ENCODE results near the gene EPYC. TPM values are rescaled to one million over a fixed set of nuclear protein-coding genes. Genes with fewer than 3 reads are reported as not detected.

Gene EPYC
- total RNA-seq, 4 donors from 2014 or later, result not detected

- Histone ChIP-seq H3K4me1 (peaks cover 0 to 17% (median 0%) of the 10 kb centered on the region in 4 donors), H3K27me3 (no peaks in the 10 kb centered on the region), H3K36me3 (no peaks in the 10 kb centered on the region), H3K27ac (no peak overlapping the region), H3K4me3 (no peak overlapping the region), H3K9me3 (no peaks in the 10 kb centered on the region)
- TF ChIP-seq, protein P1, sequence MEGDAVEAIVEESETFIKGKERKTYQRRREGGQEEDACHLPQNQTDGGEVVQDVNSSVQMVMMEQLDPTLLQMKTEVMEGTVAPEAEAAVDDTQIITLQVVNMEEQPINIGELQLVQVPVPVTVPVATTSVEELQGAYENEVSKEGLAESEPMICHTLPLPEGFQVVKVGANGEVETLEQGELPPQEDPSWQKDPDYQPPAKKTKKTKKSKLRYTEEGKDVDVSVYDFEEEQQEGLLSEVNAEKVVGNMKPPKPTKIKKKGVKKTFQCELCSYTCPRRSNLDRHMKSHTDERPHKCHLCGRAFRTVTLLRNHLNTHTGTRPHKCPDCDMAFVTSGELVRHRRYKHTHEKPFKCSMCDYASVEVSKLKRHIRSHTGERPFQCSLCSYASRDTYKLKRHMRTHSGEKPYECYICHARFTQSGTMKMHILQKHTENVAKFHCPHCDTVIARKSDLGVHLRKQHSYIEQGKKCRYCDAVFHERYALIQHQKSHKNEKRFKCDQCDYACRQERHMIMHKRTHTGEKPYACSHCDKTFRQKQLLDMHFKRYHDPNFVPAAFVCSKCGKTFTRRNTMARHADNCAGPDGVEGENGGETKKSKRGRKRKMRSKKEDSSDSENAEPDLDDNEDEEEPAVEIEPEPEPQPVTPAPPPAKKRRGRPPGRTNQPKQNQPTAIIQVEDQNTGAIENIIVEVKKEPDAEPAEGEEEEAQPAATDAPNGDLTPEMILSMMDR (IDR thresholded peaks at IDR 0.05), result no peak
- TF ChIP-seq EP300 (IDR thresholded peaks at IDR 0.05) (no peak), POLR2A (IDR thresholded peaks at IDR 0.05) (no peak)
- WGBS, 2 donors, result 78 to 89% methylated on average over 1 of the region's 1 CpG
- DNase-seq (ENCODE audit: low spot score in 2 of 2), result no peak
Observed at GRCh38 chr12:90977224-90977623, 27.5 kb downstream of the EPYC start.

GRCh38 chr12:90974286-90974685 is 30.5 kb downstream of the EPYC start:
- TF ChIP-seq POLR2A (IDR thresholded peaks at IDR 0.05) (no peak), EP300 (IDR thresholded peaks at IDR 0.05) (no peak)
- TF ChIP-seq, protein P1 (IDR thresholded peaks at IDR 0.05), result no peak
- no peak overlapping the region for H3K4me3 ChIP-seq
- no peak for DNase-seq (ENCODE audit: low spot score in 2 of 2)
- H3K36me3 ChIP-seq, result no peaks in the 10 kb centered on the region
- no peaks in the 10 kb centered on the region for H3K9me3 ChIP-seq
- peaks cover 0 to 9% (median 0%) of the 10 kb centered on the region in 4 donors for H3K4me1 ChIP-seq
- H3K27ac ChIP-seq, result no peak overlapping the region
- no peaks in the 10 kb centered on the region for H3K27me3 ChIP-seq

DNA sequence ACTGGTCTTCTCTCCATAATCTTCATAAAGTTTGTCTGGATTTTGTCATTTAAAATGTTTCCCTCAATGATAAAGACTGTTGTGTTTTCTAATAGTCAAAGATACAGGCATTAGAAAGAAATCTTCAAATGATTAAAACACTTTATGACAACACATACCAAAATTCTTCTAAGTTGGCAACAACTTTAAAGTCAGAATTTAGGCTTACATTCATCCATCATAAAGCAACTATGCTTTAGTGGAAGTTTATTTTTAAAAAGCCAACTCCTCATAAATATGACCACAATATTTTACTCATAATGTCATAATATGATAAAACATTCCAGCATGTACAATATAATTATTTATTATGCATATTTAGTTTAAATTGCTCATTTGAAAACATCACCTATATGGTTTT is 32.5 kb downstream of the EPYC start:
- no peaks in the 10 kb centered on the region for H3K36me3 ChIP-seq
- H3K27me3 ChIP-seq, result no peaks in the 10 kb centered on the region
- H3K4me3 ChIP-seq, result no peak overlapping the region
- no peak for TF ChIP-seq POLR2A (IDR thresholded peaks at IDR 0.05)
- TF ChIP-seq, protein P1 (IDR thresholded peaks at IDR 0.05), result no peak
- no peak for TF ChIP-seq EP300 (IDR thresholded peaks at IDR 0.05)
- no peaks in the 10 kb centered on the region for H3K4me1 ChIP-seq
- H3K9me3 ChIP-seq, result no peaks in the 10 kb centered on the region
- no peak for DNase-seq (ENCODE audit: low spot score in 2 of 2)
- no peak overlapping the region for H3K27ac ChIP-seq

DNA sequence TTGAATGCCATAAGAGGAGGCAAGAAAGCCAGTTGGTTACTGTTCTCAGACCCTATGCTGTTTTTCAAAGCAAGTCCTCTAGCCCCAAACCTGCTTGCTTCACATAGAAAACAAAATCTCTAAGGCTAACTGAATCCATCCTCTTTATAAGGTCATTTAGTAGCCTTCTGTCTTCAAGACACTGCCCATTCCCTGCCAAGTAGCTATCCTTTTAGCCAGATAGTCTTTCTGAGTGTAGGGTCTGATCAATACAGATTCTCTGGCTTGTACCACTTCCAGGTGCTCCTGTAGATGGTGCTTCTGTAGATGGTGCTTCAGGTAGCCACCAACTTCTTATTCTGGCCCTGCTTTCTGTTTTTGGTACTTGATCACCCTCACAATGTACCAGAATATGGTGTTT is 33.9 kb downstream of the EPYC start:
- Histone ChIP-seq H3K36me3 (no peaks in the 10 kb centered on the region), H3K4me1 (no peaks in the 10 kb centered on the region), H3K27ac (no peak overlapping the region), H3K27me3 (no peaks in the 10 kb centered on the region), H3K9me3 (no peaks in the 10 kb centered on the region), H3K4me3 (no peak overlapping the region)
- TF ChIP-seq, protein P1 (IDR thresholded peaks at IDR 0.05), result no peak
- TF ChIP-seq EP300 (IDR thresholded peaks at IDR 0.05) (no peak), POLR2A (IDR thresholded peaks at IDR 0.05) (no peak)
- no peak for DNase-seq (ENCODE audit: low spot score in 2 of 2)

GRCh38 chr12:90970471-90970870 is 34.3 kb downstream of the EPYC start:
- no peaks in the 10 kb centered on the region for H3K9me3 ChIP-seq
- DNase-seq (ENCODE audit: low spot score in 2 of 2), result no peak
- no peaks in the 10 kb centered on the region for H3K36me3 ChIP-seq
- no peak for TF ChIP-seq EP300 (IDR thresholded peaks at IDR 0.05)
- TF ChIP-seq, protein P1 (IDR thresholded peaks at IDR 0.05), result no peak
- no peak for TF ChIP-seq POLR2A (IDR thresholded peaks at IDR 0.05)
- H3K4me1 ChIP-seq, result no peaks in the 10 kb centered on the region
- no peak overlapping the region for H3K27ac ChIP-seq
- H3K4me3 ChIP-seq, result no peak overlapping the region
- no peaks in the 10 kb centered on the region for H3K27me3 ChIP-seq
